SU-DHL-6 (cell line): ENCODE results near the gene ZDHHC4.

ENCODE experiments used
- CTCF ChIP-seq: fragments of 200-600 bp; sonication (generic); IDR thresholded peaks from one replicate; pipeline ENCODE4 v1.5.1; 2017; ENCODE audit warnings: antibody characterized with exemption, mild to moderate bottlenecking, low read length, moderate library complexity; ENCODE audit not compliant: insufficient read depth, poor library complexity, severe bottlenecking
- EZH2phosphoT487 ChIP-seq: fragments of 200-600 bp; sonication (generic), shearing (Covaris generic); conservative IDR thresholded peaks from 2 replicates; pipeline ENCODE4 v1.6.1; 2018; ENCODE audit warnings: mild to moderate bottlenecking, antibody characterized with exemption, low read length, moderate library complexity, mixed read lengths

- TF ChIP-seq CTCF: no peak
- TF ChIP-seq EZH2phosphoT487: no peak
These were observed 23.7 kb upstream of the ZDHHC4 start for GRCh38 chr7:6553448-6554044.
